ENCODE data around the gene MDM2. TPM values are rescaled to one million over a fixed set of nuclear protein-coding genes. Genes with fewer than 3 reads are reported as not detected.

Gene MDM2
- total and polyA plus RNA-seq, 2 of the 8 experiments (the other 6 are each of a cell fraction or from before 2014, with no cell fraction given): 15.1 to 115 TPM

GRCh38 chr12:68808388-68809189 lies 612 bp downstream of the MDM2 start (continued):
- TF ChIP-seq USF2 (IDR thresholded peaks at IDR 0.05; ENCODE audit: low read length): peak; percentile 10; the same call in 1 of the 2 replicates
- TF ChIP-seq YY1 (IDR thresholded peaks at IDR 0.05; ENCODE audit: low read depth, low read length): no peak
- peak; percentile 87 for TF ChIP-seq TBP (IDR thresholded peaks at IDR 0.05; ENCODE audit: low read depth, low read length)
- peak; percentile 52 for TF ChIP-seq TAF7 (optimal IDR thresholded peaks at IDR 0.05; ENCODE audit: borderline replicate concordance, low read depth, low read length)
- no peak for TF ChIP-seq NRF1 (IDR thresholded peaks at IDR 0.05; ENCODE audit: low read depth, low read length)
- no peak for TF ChIP-seq NANOG (IDR thresholded peaks at IDR 0.05; ENCODE audit: insufficient read depth, low read depth, low read length, poor library complexity, severe bottlenecking)
- TF ChIP-seq, protein P1, sequence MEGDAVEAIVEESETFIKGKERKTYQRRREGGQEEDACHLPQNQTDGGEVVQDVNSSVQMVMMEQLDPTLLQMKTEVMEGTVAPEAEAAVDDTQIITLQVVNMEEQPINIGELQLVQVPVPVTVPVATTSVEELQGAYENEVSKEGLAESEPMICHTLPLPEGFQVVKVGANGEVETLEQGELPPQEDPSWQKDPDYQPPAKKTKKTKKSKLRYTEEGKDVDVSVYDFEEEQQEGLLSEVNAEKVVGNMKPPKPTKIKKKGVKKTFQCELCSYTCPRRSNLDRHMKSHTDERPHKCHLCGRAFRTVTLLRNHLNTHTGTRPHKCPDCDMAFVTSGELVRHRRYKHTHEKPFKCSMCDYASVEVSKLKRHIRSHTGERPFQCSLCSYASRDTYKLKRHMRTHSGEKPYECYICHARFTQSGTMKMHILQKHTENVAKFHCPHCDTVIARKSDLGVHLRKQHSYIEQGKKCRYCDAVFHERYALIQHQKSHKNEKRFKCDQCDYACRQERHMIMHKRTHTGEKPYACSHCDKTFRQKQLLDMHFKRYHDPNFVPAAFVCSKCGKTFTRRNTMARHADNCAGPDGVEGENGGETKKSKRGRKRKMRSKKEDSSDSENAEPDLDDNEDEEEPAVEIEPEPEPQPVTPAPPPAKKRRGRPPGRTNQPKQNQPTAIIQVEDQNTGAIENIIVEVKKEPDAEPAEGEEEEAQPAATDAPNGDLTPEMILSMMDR (IDR thresholded peaks at IDR 0.05; ENCODE audit: control extremely low read depth in 1 of 3, insufficient read depth in 1 of 3, low read depth in 1 of 3, low read length in 3 of 3): no peak
- no peak for TF ChIP-seq SUZ12 (IDR thresholded peaks at IDR 0.05; ENCODE audit: low read length)
- no peak for TF ChIP-seq KDM5A (IDR thresholded peaks at IDR 0.05; ENCODE audit: low read length)
- 0 out of 2 replicates have a peak, but pooled peaks have one; percentile 1 for TF ChIP-seq TEAD4 (IDR thresholded peaks at IDR 0.05; ENCODE audit: low read depth, low read length)
- TF ChIP-seq POLR2AphosphoS5 (IDR thresholded peaks at IDR 0.05; ENCODE audit: low read depth, low read length): peak; percentile 80
- no peak for TF ChIP-seq RNF2 (IDR thresholded peaks at IDR 0.05; ENCODE audit: borderline replicate concordance, low read depth, low read length, missing control alignments, poor library complexity, severe bottlenecking)
- no peak for TF ChIP-seq GABPA (IDR thresholded peaks at IDR 0.05; ENCODE audit: borderline replicate concordance, insufficient read depth, low read length)
- TF ChIP-seq FOSL1 (IDR thresholded peaks at IDR 0.05; ENCODE audit: insufficient read depth, low read depth, low read length): no peak
- no peak; the same call in 1 of the 2 replicates for TF ChIP-seq CREB1 (IDR thresholded peaks at IDR 0.05)
- TF ChIP-seq POLR2A (IDR thresholded peaks at IDR 0.05; ENCODE audit: control extremely low read depth in 1 of 2, low read depth in 2 of 2, low read length in 2 of 2): peak in 1 of 2 experiments; percentile 57; a peak in 2 of 3 replicates
- no peak for TF ChIP-seq KDM1A (IDR thresholded peaks at IDR 0.05; ENCODE audit: borderline replicate concordance, low read length)
- TF ChIP-seq TCF12 (IDR thresholded peaks at IDR 0.05; ENCODE audit: low read depth, low read length): peak; percentile 35; the same call in 1 of the 2 replicates
- no peak for TF ChIP-seq HDAC6 (IDR thresholded peaks at IDR 0.05; ENCODE audit: low read depth, low read length)
- TF ChIP-seq JUND (IDR thresholded peaks at IDR 0.05; ENCODE audit: low read length): peak; percentile 63; the same call in 1 of the 2 replicates
- peak; percentile 84 for TF ChIP-seq CHD2 (IDR thresholded peaks at IDR 0.05; ENCODE audit: low read length)

Measured in H1 (cell line).